ENCODE measurements around the gene ASMTL.

DNA sequence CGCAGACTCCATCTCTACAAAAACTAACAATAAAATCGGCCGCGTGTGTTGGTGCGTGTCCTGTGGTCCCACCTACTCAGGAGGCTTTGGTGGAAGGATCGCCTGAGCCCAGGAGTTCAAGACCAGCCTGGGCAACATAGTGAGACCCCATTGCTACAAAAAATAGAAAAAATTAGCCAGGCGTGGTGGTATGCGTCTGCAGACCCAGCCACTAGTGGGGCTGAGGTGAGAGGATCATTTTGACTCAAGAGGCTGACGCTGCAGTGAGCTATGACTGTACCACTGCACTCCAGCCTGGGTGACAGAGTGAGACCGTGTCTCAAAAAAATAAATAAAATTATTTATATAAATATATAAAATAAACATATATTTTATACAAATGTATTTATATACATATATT lies 22.3 kb downstream of the ASMTL start:
- TF ChIP-seq RBFOX2 (IDR thresholded peaks at IDR 0.05; ENCODE audit: low read depth, low read length) (no peak), FOSL1 (CRISPR knock-in tag; IDR thresholded peaks at IDR 0.05; ENCODE audit: borderline replicate concordance) (no peak), FOXM1 (CRISPR knock-in tag; IDR thresholded peaks at IDR 0.05) (no peak), SMC3 (IDR thresholded peaks at IDR 0.05; ENCODE audit: low read length) (no peak), CREM (IDR thresholded peaks at IDR 0.05) (no peak), CREM (CRISPR knock-in tag; IDR thresholded peaks at IDR 0.05) (no peak), SIN3A (IDR thresholded peaks at IDR 0.05; ENCODE audit: borderline replicate concordance, low read depth, low read length) (no peak), FOXK2 (IDR thresholded peaks at IDR 0.05) (no peak), POLR2AphosphoS2 (IDR thresholded peaks at IDR 0.05; ENCODE audit: low read depth, low read length) (no peak), TBP (CRISPR knock-in tag; IDR thresholded peaks at IDR 0.05) (no peak), BHLHE40 (IDR thresholded peaks at IDR 0.05; ENCODE audit: low read length) (no peak)
- TF ChIP-seq, protein P1, sequence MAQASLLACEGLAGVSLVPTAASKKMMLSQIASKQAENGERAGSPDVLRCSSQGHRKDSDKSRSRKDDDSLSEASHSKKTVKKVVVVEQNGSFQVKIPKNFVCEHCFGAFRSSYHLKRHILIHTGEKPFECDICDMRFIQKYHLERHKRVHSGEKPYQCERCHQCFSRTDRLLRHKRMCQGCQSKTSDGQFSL (CRISPR knock-in tag; IDR thresholded peaks at IDR 0.05) = no peak
- TF ChIP-seq, protein P2, sequence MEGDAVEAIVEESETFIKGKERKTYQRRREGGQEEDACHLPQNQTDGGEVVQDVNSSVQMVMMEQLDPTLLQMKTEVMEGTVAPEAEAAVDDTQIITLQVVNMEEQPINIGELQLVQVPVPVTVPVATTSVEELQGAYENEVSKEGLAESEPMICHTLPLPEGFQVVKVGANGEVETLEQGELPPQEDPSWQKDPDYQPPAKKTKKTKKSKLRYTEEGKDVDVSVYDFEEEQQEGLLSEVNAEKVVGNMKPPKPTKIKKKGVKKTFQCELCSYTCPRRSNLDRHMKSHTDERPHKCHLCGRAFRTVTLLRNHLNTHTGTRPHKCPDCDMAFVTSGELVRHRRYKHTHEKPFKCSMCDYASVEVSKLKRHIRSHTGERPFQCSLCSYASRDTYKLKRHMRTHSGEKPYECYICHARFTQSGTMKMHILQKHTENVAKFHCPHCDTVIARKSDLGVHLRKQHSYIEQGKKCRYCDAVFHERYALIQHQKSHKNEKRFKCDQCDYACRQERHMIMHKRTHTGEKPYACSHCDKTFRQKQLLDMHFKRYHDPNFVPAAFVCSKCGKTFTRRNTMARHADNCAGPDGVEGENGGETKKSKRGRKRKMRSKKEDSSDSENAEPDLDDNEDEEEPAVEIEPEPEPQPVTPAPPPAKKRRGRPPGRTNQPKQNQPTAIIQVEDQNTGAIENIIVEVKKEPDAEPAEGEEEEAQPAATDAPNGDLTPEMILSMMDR (CRISPR knock-in tag; IDR thresholded peaks at IDR 0.05) = no peak
- TF ChIP-seq, protein P3, sequence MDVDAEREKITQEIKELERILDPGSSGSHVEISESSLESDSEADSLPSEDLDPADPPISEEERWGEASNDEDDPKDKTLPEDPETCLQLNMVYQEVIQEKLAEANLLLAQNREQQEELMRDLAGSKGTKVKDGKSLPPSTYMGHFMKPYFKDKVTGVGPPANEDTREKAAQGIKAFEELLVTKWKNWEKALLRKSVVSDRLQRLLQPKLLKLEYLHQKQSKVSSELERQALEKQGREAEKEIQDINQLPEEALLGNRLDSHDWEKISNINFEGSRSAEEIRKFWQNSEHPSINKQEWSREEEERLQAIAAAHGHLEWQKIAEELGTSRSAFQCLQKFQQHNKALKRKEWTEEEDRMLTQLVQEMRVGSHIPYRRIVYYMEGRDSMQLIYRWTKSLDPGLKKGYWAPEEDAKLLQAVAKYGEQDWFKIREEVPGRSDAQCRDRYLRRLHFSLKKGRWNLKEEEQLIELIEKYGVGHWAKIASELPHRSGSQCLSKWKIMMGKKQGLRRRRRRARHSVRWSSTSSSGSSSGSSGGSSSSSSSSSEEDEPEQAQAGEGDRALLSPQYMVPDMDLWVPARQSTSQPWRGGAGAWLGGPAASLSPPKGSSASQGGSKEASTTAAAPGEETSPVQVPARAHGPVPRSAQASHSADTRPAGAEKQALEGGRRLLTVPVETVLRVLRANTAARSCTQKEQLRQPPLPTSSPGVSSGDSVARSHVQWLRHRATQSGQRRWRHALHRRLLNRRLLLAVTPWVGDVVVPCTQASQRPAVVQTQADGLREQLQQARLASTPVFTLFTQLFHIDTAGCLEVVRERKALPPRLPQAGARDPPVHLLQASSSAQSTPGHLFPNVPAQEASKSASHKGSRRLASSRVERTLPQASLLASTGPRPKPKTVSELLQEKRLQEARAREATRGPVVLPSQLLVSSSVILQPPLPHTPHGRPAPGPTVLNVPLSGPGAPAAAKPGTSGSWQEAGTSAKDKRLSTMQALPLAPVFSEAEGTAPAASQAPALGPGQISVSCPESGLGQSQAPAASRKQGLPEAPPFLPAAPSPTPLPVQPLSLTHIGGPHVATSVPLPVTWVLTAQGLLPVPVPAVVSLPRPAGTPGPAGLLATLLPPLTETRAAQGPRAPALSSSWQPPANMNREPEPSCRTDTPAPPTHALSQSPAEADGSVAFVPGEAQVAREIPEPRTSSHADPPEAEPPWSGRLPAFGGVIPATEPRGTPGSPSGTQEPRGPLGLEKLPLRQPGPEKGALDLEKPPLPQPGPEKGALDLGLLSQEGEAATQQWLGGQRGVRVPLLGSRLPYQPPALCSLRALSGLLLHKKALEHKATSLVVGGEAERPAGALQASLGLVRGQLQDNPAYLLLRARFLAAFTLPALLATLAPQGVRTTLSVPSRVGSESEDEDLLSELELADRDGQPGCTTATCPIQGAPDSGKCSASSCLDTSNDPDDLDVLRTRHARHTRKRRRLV (CRISPR knock-in tag; IDR thresholded peaks at IDR 0.05) = no peak
- TF ChIP-seq, protein P4, sequence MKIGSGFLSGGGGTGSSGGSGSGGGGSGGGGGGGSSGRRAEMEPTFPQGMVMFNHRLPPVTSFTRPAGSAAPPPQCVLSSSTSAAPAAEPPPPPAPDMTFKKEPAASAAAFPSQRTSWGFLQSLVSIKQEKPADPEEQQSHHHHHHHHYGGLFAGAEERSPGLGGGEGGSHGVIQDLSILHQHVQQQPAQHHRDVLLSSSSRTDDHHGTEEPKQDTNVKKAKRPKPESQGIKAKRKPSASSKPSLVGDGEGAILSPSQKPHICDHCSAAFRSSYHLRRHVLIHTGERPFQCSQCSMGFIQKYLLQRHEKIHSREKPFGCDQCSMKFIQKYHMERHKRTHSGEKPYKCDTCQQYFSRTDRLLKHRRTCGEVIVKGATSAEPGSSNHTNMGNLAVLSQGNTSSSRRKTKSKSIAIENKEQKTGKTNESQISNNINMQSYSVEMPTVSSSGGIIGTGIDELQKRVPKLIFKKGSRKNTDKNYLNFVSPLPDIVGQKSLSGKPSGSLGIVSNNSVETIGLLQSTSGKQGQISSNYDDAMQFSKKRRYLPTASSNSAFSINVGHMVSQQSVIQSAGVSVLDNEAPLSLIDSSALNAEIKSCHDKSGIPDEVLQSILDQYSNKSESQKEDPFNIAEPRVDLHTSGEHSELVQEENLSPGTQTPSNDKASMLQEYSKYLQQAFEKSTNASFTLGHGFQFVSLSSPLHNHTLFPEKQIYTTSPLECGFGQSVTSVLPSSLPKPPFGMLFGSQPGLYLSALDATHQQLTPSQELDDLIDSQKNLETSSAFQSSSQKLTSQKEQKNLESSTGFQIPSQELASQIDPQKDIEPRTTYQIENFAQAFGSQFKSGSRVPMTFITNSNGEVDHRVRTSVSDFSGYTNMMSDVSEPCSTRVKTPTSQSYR (CRISPR knock-in tag; IDR thresholded peaks at IDR 0.05; ENCODE audit: borderline replicate concordance) = no peak
